Type B pancreatic cell (in vitro differentiated cells): ENCODE data around the gene NR4A2. TPM values are rescaled to one million over a fixed set of nuclear protein-coding genes. Genes with fewer than 3 reads are reported as not detected.

Experiments
- DNase-seq: peaks from one replicate; pipeline ENCODE4 v3.0.0; 2021; ENCODE audit warnings: mixed read lengths; ENCODE audit not compliant: unreplicated experiment; ENCODE audit errors: extremely low spot score
- H3K27ac Mint-ChIP-seq: 2 replicates; pipeline ENCODE4 v1.8.0; 2021; ENCODE audit warnings: mild to moderate bottlenecking, mixed read lengths
- H3K27me3 Mint-ChIP-seq: 2 replicates; pipeline ENCODE4 v1.8.0; 2021; ENCODE audit warnings: mixed read lengths
- H3K36me3 Mint-ChIP-seq: 2 replicates; pipeline ENCODE4 v1.8.0; 2021; ENCODE audit warnings: mixed read lengths
- H3K4me1 Mint-ChIP-seq: one replicate; pipeline ENCODE4 v1.8.0; 2021; ENCODE audit warnings: mixed read lengths; ENCODE audit not compliant: unreplicated experiment
- H3K4me3 Mint-ChIP-seq: 2 replicates; pipeline ENCODE4 v1.8.0; 2021; ENCODE audit warnings: mild to moderate bottlenecking, mixed read lengths
- H3K9me3 Mint-ChIP-seq: 2 replicates; pipeline ENCODE4 v1.8.0; 2021; ENCODE audit warnings: mixed read lengths
- total RNA-seq: library from RNA; stranded (reverse); gene quantifications from 2 replicates; pipeline ENCODE4 v1.2.1, GENCODE V29; 2021; ENCODE audit warnings: low replicate concordance
- TF ChIP-seq, protein P1 (sequence below): fragments of 200-600 bp; sonication (generic); conservative IDR thresholded peaks from 2 replicates; pipeline ENCODE4 v1.5.0; 2021; ENCODE audit warnings: antibody characterized with exemption, mild to moderate bottlenecking

The NR4A2 gene
- total RNA-seq, 1 donor from 2014 or later = 4.4 TPM

GRCh38 chr2:156343096-156343939 lies 10.8 kb upstream of the NR4A2 start:
- peak overlapping the region; percentile 91 for H3K4me3 Mint-ChIP-seq
- H3K9me3 Mint-ChIP-seq = no peaks in the 10 kb centered on the region
- TF ChIP-seq, protein P1, sequence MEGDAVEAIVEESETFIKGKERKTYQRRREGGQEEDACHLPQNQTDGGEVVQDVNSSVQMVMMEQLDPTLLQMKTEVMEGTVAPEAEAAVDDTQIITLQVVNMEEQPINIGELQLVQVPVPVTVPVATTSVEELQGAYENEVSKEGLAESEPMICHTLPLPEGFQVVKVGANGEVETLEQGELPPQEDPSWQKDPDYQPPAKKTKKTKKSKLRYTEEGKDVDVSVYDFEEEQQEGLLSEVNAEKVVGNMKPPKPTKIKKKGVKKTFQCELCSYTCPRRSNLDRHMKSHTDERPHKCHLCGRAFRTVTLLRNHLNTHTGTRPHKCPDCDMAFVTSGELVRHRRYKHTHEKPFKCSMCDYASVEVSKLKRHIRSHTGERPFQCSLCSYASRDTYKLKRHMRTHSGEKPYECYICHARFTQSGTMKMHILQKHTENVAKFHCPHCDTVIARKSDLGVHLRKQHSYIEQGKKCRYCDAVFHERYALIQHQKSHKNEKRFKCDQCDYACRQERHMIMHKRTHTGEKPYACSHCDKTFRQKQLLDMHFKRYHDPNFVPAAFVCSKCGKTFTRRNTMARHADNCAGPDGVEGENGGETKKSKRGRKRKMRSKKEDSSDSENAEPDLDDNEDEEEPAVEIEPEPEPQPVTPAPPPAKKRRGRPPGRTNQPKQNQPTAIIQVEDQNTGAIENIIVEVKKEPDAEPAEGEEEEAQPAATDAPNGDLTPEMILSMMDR = no peak
- peak overlapping the region; percentile 96 for H3K27ac Mint-ChIP-seq
- H3K4me1 Mint-ChIP-seq = peaks cover 32% of the 10 kb centered on the region
- H3K36me3 Mint-ChIP-seq = no peaks in the 10 kb centered on the region
- DNase-seq = no peak
- H3K27me3 Mint-ChIP-seq = no peaks in the 10 kb centered on the region

DNA sequence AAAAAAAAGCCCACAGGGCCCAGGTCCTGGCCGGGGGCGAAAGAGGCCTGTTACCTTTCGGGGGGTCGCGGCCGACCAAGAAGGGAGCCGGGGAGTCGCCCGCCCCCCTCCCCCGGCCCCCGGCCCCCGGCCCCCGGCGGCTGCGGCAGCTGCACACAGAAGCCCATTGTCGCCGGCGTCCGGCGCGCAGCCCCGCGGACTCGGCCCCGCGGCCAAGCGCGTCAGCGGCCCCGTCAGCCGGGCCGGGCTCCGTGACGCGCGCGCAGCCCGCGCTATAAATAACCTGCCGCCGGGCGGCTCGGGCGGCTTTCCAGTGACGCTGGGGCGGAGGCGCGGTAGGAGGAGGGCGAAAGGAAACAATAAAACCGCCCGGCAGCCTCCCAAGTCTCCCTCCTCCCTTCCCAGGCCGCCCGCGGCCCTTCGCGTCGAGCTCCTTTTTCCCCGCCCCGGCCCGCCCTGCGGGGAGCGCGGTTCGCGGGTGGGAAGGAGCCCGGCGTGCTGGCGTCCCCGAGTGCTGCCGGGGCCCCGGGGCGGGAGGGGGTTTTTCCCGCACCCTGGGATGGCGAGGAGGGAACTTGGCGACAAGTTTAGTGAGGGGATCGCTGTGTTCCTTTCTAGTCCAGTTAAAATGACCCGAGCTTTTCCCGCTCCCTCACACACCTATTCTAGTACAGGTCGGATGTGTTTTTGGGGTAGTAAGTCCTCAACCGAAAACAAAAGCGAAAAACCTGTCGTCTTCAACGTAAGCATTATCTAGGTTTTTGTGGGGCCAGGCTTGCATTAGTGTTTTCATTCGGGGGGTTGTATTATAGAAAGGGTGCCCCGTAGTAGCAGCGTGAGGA lies 10.0 kb upstream of the NR4A2 start:
- Mint-ChIP-seq H3K27ac (peak overlapping the region; percentile 97), H3K4me3 (peak overlapping the region; percentile 96), H3K36me3 (no peaks in the 10 kb centered on the region), H3K9me3 (no peaks in the 10 kb centered on the region), H3K27me3 (no peaks in the 10 kb centered on the region), H3K4me1 (peaks cover 32% of the 10 kb centered on the region)
- peak; percentile 89 for DNase-seq
- TF ChIP-seq, protein P1 = no peak

GRCh38 chr2:156341452-156342253 lies 9.1 kb upstream of the NR4A2 start:
- H3K27ac Mint-ChIP-seq = peak overlapping the region; percentile 97
- H3K9me3 Mint-ChIP-seq = no peaks in the 10 kb centered on the region
- no peaks in the 10 kb centered on the region for H3K27me3 Mint-ChIP-seq
- peaks cover 32% of the 10 kb centered on the region for H3K4me1 Mint-ChIP-seq
- TF ChIP-seq, protein P1 = no peak
- peak; percentile 84 for DNase-seq
- peak overlapping the region; percentile 96 for H3K4me3 Mint-ChIP-seq
- no peaks in the 10 kb centered on the region for H3K36me3 Mint-ChIP-seq

DNA sequence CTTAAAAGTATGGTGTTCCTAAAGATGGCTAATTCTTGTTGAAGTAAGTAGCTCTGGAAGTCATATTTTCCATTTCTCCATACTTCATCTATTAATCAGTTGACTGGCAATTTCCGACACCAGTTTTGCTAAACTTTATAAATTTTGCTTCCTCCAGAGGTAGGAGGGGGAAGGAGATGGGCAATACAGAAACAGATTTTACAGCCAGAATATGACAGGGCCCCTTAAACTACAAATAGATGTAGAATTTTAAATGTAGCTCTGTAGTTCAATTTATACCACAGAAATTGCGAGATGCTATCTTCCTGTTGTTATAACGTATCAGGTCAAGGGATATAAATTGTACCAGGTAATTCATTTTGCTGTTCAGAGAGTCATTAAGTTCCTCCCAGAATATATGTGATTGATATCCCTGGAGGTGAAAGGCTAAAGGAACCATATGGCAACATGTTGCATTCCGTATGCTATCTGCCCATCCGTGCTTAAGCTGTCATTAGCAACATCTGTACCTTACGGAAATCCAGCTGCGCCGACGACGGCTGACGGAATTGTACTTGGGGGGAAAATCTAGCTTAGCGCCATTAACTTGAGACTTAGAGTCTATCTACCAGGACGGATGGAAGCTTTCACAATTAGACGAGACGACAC lies 8.4 kb upstream of the NR4A2 start:
- no peak for DNase-seq
- TF ChIP-seq, protein P1 = no peak
- peak overlapping the region; percentile 96 for H3K4me3 Mint-ChIP-seq
- H3K9me3 Mint-ChIP-seq = no peaks in the 10 kb centered on the region
- no peaks in the 10 kb centered on the region for H3K36me3 Mint-ChIP-seq
- H3K27ac Mint-ChIP-seq = peak overlapping the region; percentile 97
- H3K27me3 Mint-ChIP-seq = no peaks in the 10 kb centered on the region
- peaks cover 32% of the 10 kb centered on the region for H3K4me1 Mint-ChIP-seq

GRCh38 chr2:156340377-156340776 lies 7.9 kb upstream of the NR4A2 start:
- peak overlapping the region; percentile 96 for H3K4me3 Mint-ChIP-seq
- peaks cover 4% of the 10 kb centered on the region for H3K27me3 Mint-ChIP-seq
- no peaks in the 10 kb centered on the region for H3K9me3 Mint-ChIP-seq
- H3K4me1 Mint-ChIP-seq = peaks cover 36% of the 10 kb centered on the region
- no peak for DNase-seq
- TF ChIP-seq, protein P1 = no peak
- H3K36me3 Mint-ChIP-seq = no peaks in the 10 kb centered on the region
- H3K27ac Mint-ChIP-seq = peak overlapping the region; percentile 97
